ENCODE data around the gene HTD2. TPM values are rescaled to one million over a fixed set of nuclear protein-coding genes. Genes with fewer than 3 reads are reported as not detected.

The HTD2 gene
- total RNA-seq, 1 donor from 2014 or later: 10.4 TPM

DNA sequence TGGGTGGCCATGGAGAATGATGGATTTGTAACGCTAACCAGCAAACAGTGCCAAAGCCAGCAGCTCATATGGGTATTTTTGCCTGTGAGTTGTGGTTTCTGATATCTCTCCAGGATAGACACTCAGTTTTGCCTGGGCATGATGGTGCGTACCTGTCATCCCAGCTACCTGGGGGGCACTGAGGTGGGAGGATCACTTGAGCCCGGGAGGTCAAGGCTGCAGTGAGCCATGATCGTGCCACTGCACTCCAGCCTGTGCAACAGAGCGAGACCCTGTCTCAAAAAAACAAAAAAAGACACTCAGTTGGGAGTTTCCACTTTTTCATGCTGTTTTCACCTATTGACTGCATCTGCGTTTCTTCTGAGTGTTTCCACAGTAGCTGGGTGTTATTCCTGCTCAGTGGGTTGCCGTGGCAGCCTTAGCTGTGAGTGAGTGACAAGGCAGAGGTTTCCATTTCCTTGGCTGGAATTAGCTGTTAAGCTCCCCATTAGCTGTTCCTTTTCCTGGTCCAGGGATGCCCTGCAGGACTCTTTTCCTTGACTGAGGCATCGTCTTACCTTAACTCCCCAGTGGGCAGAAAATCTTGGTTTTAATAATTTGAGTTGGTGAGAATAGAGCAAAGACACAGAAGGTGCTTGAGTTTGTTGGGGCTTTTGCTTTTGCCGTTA is 14.5 kb upstream of the HTD2 start:
- intact Hi-C loops (cut with micrococcal nuclease): no loop called here

DNA sequence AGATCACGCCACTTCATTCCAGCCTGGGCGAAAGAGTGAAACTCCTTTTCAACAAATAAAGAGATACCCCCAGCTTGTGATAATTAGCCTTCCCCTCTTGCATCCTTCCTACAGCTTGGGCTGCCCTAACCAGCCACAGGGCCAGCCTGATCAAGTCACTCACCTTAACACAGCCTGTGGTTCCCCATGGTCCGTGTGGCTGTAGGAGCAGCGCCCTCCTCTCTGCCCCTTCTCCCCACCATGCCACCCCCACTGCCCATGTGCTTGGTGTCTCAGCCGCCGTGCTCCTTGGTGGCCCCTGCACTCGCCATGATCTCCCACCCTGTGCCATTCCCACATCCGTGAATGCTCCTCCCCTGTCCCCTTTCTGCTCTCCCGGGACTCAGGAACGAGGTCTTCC is 13.5 kb upstream of the HTD2 start:
- intact Hi-C loops (cut with micrococcal nuclease): no loop called here

DNA sequence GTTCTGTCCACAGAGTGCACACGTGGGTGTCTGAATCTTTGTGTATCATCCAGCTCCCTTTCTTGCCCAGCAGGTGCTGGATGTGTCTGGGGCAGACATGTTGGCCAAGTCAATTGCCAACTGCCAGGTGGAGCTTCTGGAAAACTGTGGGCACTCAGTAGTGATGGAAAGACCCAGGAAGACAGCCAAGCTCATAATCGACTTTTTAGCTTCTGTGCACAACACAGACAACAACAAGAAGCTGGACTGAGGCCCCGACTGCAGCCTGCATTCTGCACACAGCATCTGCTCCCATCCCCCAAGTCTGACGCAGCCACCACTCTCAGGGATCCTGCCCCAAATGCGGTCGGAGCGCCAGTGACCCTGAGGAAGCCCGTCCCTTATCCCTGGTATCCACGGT is 12.8 kb upstream of the HTD2 start:
- intact Hi-C loops (cut with micrococcal nuclease): no loop called here

DNA sequence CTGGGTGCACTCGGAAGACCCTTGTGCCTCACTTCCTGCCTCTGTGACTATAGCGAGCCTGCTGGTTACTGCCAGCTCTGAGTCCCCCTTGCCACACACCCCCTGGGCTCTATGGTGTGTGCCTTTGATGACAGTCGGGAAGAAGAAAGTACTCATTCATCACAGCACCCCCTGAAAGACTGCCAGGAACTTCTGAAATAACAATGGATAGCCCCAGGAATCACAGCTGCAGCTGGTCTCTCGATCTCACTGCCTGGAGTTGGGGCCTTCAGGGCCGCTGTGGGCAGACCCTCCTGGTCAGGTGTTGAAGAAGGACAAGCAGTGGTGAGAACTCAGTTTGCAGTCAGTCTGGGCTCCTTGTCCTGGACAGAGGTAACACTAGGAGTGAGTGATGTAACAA is 10.1 kb upstream of the HTD2 start:
- intact Hi-C loops (cut with micrococcal nuclease): no loop called here

DNA sequence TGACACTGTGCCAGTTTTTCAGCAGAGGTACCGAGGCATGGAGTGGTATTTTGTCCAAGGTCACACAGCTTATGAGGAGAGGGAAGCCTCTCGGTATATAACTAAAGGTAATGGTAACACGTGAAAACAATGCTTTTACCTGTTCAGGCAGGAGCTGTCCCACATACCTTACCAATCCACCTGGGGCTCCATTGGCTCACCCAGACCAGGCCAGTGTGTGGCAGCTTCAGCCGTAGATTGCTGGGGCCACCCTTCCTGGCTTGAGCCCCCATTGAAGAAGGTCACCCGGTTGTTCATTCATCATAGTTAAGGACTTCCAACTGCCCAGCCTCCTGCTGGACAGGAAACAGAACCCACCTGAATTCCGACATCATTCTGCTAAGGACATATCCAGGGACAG is 9.5 kb upstream of the HTD2 start:
- intact Hi-C loops (cut with micrococcal nuclease): no loop called here

DNA sequence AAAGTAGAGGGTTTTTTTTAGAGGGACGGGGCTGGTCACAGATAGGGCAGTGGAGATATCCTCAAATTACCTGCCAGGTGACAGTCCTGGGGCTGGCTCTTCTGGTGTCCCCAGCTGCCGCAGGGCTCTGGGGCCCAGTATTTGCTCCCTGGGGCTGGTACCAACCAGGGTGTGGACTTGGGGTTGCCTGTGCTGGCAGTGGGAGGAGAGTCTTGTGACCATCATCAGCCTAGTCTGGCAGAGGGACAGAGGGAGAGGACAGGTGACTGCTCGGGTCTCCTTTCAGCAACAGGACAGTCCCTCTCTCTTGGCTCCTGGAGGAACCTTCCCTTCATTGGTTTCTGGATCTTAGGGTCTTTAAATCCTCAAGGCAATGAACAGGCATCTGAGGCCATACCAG is 8.1 kb upstream of the HTD2 start:
- intact Hi-C loops (cut with micrococcal nuclease): no loop called here

DNA sequence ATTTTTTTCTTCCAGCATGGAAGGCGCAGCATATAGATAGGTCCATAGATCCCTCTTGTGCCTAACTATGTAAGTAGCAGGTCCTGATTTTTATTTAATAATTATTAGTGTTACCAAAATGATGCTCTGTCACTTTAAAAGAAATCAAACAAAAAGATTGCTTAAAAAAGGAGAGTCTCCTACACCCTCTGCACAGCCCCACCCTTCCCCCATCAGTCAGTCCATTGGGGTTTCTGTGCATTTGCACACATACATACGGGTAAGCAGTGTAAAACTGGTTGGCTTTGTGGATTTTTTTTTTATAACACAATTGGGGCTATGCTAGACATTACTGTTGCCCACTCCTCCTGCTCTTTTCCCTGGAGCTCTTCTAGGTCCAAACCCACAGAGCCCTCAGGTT is 7.2 kb upstream of the HTD2 start:
- intact Hi-C loops (cut with micrococcal nuclease): no loop called here

DNA sequence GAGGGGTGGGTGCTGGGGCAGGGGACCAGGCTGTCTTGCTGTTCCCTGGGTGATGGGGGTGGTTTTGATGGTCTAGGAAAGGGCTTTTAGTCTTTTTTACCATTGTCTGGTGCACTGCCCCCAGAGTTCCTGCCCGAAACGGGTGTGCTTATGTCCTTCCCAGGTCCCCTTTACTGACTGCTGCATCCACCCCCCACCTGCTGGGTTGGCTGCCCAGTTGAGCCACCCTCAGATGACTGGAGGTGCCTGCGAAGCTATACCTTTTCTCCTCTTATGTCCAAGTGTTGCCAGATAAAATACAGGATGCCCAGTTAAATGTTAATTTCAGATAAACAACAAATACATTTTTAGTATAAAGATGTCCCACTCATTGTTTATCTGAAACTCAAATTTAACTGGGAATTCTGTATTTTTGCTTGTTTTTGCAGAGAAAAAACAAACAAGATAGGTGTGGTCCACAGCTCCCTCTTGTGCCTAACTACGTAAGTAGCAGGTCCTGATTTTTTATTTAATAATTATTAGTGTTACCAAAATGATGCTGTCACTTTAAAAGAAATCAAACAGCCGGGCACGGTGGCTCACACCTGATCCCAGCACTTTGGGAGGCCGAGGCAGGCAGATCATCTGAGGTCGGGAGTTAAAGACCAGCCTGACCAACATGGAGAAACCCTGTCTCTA is 6.3 kb upstream of the HTD2 start:
- intact Hi-C loops (cut with micrococcal nuclease): loop anchor here (1.0 kb wide), 1 partner anchor 113 kb away; no protein-coding TSS in a partner anchor

DNA sequence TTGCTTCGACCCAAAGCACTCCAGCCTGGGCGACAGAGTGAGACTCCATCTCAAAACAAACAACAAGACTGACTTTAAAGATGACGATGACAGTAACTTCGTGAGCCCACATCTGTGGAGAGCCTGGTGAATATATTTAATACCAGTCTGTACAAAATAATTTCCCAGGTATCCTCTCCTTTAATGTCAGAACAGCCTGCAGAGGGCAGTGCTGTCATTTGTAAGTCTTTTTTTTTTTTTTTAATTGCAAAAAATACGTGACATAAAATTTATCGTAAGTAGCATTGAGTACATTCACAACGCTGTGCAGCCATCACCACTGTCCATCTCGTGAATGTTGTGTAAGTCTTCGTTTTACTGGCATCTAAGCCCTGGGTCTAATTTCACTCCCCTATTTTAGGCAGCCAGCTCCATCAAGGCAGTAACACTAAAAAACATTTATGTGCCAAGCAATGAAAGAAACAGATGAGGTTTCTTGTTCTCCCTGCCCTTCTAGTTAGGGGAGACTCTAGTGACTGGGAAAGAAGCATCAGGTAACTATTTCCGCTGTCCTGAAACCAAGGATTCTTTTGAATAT is 1.4 kb downstream of the HTD2 start:
- intact Hi-C loops (cut with micrococcal nuclease): loop anchor here (2.0 to 5.0 kb wide), 5 partner anchors 121 to 745 kb away; partner anchors contain the start of genes ARF4, CFAP20DC and SLMAP

DNA sequence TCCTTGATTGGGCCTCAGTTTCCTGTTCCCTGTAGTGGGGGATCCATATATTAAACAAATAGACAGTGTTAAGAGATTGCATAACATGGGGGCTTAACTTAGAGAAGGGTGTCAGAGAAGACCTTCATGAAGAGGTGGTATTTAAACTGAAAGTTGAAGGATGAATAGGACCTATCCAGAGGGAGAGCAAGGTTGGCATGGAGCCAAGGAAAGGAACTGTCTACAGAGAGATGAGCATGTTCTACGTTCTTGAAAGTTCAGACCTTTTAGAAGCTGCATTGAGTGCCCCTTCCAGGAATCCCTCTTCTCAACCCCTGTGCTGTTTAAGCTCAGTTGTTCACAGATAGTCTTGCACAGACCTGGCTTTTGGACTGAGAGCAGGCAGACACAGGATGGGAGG is 2.4 kb downstream of the HTD2 start:
- intact Hi-C loops (cut with micrococcal nuclease): loop anchor here (5.0 kb wide), 1 partner anchor 744 kb away; the partner anchor contains the start of gene CFAP20DC

DNA sequence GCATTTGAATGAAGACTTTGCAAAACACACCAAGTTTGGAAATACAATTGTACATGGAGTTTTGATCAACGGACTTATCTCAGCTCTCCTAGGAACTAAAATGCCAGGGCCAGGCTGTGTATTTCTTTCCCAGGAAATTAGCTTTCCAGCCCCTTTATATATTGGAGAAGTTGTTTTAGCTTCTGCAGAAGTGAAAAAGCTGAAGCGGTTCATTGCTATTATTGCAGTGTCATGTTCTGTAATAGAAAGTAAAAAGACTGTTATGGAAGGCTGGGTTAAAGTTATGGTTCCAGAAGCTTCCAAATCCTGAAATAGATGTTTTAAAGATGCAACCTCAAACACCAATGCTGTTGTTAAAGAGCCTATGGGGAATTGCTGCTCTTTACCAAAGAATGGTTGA is 11.5 kb downstream of the HTD2 start:
- intact Hi-C loops (cut with micrococcal nuclease): no loop called here

DNA sequence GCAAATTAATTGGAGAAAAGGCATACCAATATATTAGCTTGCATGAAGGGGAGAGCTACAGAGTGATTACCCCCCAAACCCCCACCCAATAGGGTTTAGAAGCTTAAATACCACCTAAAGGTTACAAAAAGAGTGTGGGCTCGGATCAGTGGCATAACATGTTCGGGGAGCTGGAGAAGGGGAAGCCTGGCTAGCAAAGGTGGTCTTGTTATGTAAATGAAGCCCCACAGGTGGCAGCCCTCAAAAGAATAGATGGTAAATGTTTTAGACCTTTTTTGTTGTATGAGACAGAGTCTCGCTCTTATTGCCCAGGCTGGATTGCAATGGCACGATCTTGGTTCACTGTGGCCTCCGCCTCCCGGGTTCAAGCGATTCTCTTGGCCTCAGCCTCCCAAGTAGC is 15.5 kb downstream of the HTD2 start:
- intact Hi-C loops (cut with micrococcal nuclease): loop anchor here (1.0 to 5.0 kb wide), 3 partner anchors 36 to 211 kb away; no protein-coding TSS in a partner anchor

DNA sequence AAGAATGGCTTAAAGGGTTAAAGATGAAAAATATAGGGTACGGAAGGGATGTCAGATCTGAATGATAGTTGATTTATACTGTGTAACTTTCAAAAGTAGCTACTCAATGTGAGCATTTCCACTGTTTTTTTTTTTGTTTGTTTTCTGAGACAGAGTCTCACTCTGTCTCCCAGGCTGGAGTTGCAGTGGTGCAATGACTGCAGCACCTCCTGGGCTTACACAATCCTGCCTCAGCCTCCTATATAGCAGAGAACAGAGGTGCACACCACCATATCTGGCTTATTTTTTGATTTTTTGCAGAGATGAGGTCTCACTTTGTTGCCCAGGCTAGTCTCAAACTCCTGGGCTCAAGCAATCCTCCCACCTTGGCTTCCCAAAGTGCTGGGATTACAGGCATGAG is 16.5 kb downstream of the HTD2 start:
- intact Hi-C loops (cut with micrococcal nuclease): loop anchor here (5.0 kb wide), 1 partner anchor 35 kb away; no protein-coding TSS in a partner anchor

DNA sequence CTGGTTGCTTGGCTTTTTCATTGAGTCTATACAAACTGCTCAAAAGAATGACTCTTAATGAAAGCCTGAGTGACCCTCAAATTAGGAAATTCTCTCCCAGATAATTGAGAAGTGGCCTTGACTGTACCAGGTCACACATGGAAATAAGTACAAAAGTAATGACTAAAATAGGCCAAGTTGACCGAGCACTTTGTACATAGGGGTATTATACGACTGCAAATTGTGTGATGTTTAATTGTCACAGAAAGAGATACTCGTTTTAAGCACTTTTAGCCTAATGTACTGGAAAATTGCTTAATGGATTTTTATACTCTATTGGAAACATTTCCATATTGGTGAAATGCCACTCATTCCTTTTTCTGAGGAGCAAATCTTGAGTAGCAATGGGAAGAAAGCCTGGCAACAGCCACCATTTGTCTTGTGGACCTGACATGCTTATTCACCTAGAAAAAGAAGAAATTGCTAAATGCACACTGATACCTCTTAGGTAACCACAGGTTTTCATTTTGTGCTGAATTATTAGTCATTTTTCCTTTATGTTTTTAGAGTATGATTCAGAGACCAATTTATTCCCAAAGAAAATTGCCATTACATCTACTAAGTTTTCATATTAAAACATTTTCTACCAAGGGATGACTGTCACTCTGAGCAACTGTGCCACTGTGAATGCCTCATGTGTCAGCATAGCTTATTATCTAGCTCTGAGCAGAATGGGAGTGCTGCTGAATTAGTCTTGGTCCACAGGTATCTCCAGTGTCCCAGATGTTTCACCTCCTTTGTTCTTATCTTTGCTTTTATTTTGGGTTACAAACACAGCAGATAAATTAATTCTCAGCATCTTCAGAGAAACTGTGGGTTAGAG is 17.4 kb downstream of the HTD2 start:
- intact Hi-C loops (cut with micrococcal nuclease): loop anchor here (1.0 to 5.0 kb wide), 2 partner anchors 9 to 34 kb away; partner anchors contain the start of gene PXK

DNA sequence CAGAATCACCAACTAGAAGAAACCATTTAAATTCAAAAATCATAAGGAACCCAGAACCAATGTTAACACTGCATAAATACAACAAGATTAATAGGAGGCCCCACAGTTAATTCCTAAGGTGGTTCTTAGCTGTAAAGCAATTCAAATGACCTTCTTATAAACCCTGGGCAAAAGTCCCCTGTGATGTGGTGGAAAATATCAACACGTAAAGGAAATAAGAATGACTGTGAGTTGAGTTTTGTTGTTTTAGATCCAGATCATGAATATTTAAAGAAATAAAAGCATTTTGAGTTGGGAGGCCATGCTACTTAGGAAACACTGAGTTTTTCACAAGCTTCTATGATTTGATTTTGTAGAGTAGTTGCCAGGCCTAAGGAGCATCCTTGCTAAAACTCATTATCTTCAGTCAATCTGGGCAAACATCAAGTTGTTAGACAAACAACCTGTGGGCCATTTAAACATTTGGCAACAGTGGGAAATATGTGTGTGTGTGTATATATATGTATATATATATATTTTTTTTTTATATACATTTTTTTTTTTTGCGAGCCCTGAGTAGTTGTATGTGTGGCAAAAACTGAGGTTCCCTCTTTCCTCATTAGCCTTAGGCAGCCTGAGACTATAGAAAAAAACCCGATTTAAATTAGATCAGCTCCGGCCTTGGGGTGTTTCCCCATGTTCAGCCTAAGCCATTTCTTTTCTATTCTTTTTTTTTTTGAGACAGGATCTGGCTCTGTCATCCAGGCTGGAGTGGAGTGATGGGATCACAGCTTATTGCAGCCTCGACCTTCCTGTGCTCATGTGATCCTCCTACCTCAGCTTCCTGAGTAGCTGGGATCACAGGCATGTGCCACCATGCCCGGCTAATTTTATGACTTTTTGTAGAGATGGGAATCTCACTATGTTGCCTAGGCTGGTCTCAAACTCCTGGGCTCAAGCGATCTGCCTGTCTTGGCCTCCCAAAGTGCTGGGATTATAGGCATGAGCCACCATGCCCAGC is 18.4 kb downstream of the HTD2 start:
- intact Hi-C loops (cut with micrococcal nuclease): loop anchor here (1.0 to 5.0 kb wide), 2 partner anchors 8 to 33 kb away; partner anchors contain the start of gene PXK

DNA sequence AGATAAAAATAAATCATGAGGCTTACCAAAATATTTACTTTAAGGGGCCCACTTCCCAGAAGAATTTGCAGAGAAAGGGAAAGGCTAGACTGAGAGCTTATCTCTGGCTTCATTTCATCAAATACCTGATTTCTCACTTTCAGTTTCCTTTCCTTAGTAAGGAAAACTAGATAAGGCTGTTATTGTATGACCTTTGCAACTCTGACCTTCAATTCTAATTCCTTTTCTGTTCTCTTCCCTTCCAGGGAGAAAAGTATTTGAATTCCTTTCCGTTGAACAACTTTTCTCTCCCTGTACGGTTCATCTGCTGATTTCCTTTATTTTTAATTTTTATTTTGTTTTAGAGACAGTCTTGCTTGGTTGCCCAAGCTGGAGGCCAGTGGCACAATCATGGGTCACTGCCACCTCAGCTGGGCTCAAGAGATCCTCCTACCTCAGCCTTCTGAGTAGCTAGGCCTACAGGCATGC is 19.2 kb downstream of the HTD2 start:
- intact Hi-C loops (cut with micrococcal nuclease): no loop called here

DNA sequence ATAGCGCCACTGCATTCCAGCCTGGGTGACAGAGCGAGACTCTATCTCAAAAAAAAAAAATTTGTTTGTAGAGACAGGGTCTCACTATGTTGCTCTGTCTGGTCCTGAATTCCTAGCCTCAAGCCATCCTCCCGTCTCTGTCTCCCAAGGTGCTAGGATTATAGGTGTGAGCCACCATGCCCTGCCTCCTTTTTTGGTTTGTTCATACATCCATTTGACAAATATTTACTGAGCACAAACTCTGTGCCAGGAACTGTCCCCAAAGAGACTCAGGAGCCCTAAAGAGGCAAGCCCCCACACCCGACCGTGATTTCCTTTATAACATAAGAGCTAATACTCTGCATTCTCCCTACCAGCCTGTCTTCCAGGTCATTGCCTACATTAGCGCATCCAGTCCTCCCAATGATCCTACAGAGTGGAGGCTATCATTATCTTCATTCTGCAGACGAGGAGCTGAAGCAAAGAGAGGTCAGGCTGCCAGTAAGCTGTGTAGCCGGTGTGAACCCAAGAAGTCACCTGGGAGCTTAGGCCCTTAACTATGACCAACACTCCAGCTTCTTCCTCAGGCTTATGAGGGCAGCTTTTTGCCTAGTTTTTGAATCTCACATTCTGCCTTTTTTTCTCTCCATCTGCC is 20.1 kb downstream of the HTD2 start:
- intact Hi-C loops (cut with micrococcal nuclease): no loop called here

DNA sequence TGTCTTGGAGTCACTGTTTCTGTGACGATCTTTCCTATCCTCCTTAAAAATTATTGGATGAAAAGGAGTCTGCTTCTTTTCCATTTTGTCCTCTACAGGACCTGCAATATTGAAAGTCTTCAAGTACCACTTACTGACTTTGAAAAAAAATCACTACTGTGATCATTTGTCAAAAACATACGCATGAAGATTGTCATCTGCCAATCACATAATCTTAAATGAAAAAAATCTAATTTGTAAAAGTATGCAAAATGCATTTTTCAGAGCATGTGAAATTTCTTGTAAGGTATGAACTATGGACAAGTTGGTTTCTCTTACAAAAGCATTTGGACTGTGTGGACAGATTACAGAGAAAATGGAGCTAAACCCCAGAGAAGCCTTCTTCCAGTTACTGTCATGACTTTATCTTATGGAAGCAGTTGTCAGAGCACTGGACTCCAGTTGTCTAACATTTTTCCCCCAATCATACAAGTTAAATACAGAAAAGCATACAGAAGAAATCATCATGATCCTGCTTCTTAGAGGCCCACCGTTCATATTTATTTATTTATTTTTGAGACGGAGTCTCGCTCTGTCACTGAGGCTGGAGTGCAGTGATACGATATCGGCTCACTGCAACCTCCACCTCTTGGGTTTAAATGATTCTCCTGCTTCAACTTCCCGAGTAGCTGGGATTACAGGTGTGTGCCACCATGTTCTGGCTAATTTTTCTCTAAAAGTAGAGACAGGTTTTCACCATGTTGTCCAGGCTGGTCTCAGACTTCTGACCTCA is 23.0 kb downstream of the HTD2 start:
- intact Hi-C loops (cut with micrococcal nuclease): no loop called here
